GM18520 (cell line): ENCODE measurements around the gene PGAM1.
"Not testable (repeated sequence)": the region's sequence is repeated elsewhere in the genome, so short reads cannot be mapped to it uniquely, and the experiment has no call there.

Experiments used
- ATAC-seq: cut with Tn5 transposase; IDR thresholded peaks from one replicate; pipeline ENCODE4 v1.9.1; 2021; ENCODE audit not compliant: unreplicated experiment

Gene PGAM1

DNA sequence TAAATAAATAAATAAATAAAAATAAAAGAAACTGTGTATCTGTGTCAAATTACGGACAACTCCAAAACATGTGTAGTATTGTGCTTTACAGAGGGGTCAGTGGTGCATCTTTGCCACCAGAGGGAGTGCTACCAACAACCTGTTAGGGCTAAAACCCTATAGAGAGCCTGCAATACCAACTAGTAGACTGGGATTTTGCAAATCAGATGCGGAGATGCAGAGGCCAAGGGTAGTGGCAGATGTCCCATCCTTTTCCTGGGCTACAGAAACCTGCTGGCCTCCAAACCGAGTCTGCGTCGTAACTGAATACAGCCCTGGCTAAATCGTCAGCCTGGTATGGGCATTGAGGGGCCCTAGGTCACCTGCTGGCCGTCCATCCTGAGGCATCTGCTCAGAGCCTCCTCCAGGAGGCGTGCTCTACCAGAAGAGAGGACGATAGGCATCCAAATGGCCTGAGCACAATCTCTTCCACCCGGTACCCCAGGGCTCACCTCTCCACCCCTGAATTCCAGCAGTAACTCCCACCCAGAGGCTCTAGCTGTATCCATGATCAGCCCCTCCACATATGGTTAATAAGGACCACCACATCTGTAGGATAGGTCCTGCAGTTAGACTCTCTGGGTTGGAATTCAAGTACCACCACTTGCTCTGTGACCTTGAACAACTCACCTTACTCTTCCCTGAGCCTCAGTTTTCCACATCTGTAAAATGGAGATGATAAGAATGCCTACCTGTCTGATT is 18.6 kb upstream of the PGAM1 start:
- ATAC-seq = peak; percentile 74

- no peak for ATAC-seq
These were observed 18.1 kb upstream of the PGAM1 start for GRCh38 chr10:97407952-97408248.

- ATAC-seq = no peak
These were observed 17.4 kb upstream of the PGAM1 start for GRCh38 chr10:97408496-97408992.

DNA sequence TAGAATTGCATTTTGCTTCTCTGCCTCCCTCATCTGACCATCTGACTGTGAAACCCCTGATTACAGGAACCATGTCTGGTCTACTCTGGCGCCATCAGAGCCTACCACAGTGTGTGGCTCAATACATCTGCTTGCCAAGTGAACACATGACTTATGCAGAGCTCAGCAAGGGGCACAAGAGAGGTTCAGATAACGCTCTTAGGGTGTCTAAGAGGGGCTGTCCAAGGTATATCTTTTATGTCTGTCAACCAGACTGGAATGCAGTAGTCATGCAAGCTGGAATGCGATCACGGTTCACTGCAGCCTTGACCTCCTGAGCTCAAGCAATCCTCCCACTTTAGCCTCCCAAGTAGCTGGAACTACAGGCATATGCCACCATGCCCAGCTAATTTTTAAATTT is 14.6 kb upstream of the PGAM1 start:
- ATAC-seq = no peak

- ATAC-seq = no peak
These were observed 13.1 kb upstream of the PGAM1 start for GRCh38 chr10:97412891-97413304.

DNA sequence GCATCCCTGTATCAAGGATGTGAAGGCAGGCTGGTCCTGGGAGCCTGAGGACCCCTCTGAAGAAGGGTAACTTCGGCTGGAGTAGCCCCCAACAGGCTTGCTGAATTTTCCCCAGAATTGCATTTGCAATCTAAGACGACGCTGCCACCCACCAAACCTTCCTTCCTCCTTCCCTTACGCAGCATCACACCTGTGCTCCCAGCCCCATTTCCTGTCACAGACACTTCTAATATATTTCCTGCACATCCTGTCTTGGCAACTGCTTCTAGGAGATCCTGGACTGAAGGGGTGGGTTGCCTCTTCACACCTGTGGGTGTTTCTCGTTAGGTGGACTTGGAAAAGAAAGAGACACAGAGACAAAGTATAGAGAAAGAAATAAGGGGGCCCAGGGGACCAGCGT is 9.4 kb upstream of the PGAM1 start:
- no peak for ATAC-seq

DNA sequence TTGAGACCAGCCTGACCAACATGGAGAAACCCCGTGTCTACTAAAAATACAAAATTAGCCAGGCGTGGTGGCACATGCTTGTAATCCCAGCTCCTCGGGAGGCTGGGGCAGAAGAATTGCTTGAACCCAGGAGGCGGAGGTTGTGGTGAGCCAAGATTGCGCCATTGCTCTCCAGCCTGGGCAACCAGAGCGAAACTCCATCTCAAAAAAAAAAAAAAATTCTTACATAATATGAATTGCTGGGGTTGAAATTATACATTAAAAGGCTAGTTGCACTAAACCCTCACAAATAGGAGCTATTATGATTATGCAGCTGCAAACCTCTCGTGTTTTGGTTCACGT is 2.3 kb upstream of the PGAM1 start:
- ATAC-seq = not testable (repeated sequence)

DNA sequence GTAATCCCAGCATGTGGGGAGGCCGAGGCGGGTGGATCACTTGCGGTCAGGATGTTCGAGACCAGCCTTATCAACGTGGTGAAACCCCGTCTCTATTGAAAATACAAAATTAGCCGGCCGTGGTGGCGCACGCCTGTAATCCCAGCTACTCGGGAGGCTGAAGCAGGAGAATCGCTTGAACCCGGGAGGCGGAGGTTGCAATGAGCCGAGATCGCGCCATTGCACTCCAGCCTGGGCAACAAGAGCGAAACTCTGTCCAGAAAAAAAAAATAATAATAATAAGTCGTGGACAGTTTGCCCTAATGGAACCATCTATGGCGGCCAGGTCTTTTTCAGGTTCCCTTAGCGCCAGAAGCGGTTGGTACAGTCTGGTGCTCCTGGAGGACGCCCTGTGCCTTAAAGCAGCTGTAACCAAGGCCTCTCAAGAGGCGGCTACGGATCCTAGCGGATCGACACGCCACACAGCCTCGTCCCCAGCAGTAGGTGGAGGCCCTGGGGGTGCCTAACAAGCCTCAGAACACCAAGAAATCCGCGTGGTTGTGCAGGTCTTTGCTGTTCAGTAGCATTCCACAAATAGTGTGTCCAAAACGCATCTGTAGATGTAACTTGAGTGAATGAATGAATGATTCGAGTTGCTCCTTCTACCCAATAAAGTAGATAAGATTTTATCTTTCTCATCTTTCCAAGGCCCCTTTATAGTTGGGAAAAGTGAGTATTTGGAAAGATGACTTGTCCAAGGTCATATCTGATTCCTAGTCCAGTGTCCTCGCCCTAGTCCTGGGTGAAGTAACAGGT is 982 bp downstream of the PGAM1 start:
- ATAC-seq = no peak

DNA sequence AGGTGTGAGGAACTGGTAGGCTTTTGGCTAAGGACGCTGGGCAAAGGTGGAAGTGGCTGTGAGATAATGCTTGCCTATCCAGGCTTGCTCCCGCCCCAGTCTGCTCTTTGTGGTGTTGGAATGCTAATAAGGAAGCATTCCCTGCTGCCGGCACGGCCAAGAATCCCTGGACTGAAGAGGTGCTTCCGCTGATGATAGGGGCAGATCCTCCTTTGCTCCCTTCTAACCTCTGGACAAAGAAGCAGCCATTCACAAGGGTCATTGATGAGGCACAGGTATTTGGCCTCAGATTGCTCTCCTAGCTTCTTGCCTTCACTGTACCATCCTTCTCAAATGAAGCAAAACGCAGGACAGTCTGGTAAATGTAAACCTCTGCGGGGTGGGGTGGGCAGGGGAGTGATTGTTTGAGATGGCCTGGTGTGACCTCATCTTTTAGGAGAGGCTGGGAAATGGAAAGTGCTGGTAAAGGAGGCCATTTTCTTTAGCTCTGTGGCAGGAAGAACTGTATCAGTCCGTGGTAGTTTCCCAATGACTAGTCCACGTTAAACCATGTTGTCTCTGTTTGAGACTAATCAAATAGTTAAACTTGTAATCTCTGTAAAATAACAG is 1.7 kb downstream of the PGAM1 start:
- ATAC-seq = no peak

DNA sequence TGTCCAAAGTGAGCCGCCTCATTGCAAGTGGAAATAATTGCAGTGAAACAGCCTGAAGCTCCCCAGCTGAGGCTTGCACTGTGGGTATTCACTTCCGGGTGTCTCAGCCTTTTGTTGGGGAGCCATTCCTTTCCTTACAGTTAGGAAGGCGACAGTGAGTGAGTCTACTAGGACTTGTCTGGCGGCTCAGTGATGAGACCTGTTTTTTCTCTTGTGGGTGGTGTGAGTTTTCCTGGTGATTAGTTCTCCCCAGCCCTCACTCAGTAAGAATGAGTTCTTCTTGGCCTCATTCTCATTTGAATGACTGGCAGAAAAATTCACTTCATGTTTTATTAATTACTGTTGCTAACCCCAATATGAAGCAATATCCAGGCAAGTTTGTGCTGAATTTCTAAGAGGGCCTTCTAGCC is 2.6 kb downstream of the PGAM1 start:
- ATAC-seq = no peak

DNA sequence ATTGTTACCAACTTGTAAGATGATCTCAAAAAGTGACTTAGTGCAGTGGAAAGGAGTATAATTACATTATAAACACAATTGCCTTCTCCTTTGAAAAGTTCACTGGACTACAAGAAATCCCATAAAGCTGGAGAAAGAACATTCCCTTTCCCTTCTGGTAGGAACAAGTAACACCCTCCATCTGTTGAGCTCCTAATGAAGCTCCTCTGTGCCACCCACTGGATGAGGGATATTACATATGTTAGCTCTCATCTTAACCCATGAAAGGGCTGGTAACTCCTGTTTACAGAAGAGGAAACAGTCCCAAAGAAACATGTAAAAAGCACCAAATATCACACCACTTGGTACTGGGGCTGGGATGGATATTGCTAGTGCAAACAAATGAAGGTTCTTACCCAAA is 8.1 kb downstream of the PGAM1 start:
- ATAC-seq = no peak

DNA sequence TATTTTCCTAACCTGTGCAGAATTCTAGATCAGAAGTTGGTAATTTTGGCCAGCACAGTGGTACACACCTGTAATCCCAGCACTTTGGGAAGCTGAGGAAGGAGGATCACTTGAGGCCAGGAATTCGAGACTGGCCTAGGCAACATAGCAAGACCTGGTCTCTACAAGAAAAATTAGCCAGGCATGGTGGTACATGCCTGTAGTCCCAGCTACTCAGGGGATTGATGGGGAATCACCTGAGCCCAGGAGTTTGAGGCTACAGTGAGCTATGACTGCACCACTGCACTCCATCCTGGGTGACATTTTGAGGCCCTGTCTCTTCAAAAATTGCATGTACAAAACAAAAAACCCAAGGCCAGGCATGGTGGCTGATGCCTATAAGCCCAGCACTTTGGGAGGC is 8.6 kb downstream of the PGAM1 start:
- ATAC-seq = no peak

DNA sequence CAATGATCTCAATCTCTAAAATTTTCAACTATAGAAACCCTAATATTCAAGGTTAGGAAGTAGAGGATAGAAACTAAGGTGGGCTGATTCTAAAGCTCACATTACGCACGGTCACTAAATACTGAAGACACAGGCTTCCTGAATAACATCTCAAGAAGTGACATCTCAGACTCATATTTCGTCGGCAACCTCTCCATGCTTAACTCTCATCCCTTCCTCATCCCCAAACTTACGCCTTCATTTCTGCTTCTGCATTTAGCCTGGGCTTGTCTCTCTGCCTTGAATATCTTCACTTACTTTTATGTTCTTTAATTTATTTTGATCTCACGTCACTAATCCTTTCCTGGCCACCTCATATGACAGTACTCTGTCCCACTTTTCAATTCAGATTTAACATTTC is 9.2 kb downstream of the PGAM1 start:
- no peak for ATAC-seq

DNA sequence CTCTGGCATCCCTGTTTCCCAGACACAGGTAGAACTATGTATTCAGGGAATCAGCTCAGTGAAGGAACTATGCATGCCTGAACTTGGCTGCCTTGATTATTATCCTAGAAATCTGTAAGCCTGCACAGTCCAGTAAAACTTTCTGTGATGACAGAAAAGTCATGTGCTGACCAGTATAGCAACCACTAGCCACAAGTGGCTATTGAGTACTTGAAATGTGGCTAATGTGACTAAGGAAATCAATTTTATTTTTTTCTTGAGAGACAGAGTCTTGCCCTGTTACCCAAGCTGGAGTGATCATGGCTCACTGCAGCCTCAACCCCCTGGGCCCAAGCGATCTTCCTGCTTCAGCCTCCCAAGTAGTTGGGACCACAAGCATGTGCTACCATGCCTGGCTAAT is 16.3 kb downstream of the PGAM1 start:
- ATAC-seq = no peak

DNA sequence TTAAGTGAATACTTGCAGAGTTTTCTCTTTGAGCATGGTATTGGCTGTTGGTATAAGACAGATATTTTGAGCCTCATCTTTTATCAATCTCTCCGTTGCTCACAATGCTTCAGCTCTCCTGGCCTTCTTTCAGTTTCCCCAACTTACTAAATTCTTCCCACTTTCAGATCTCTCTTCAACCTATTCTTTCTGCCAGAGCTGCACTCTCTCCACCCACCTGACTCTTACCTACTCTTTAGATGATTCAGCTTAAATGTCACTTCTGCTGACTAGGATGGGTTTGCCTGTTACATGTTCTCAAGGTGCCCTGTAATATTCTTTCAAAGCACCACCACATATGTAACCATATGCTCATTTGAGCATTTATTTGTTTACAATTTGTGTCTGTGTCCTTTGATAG is 18.2 kb downstream of the PGAM1 start:
- ATAC-seq = no peak

GRCh38 chr10:97445357-97445721 is 19.3 kb downstream of the PGAM1 start:
- ATAC-seq = no peak

DNA sequence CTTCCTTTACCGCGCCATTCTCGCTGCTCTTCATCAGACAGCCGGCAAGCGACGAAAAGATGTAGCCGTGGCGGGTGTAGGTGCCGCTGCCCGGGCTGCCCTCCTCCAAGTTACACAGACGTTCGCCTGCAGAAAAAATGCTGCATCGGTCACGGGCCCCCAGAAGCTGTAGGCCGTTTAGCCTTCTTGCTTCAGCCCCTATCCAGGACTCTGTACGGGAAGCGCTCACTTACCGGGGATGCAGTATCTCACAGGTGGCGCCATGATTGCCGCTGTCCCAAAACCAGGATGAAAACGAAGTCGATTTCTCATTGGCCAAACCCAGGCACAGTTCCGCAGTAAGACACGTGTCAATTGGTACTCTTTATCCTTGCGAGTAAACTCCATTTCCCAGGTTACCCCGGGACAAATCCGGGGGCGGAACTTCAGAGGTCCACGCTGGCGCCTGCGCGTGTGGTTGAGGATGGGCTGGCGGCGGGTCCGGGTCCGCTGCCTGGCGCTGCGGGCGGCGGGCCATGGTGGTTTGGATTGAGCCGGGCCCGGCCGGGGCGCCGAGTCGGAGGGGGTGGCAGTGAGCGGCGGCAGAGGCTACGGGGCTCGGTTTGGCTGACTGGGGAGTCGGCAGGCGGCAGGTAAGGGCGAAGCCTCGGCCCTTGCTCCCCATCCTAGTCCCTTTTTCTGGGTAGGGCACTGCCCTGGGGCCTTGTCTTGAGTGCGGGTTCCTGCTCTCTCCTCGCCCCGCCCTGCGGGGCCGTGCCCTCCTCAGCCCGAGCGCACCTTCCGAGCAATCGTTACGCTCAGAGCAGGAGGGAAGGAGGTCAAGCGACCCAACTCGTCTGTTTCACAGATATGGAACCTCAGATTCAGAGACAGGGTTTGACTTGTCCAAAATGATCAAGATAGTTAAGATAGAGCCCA is 20.0 kb downstream of the PGAM1 start, which contains the start of the genes EXOSC1 and ZDHHC16:
Gene EXOSC1, minus strand, starts transcription at position 285 of the 918 bp plus-strand sequence. Its CDS starts 21 bp downstream, at position 264.
Gene ZDHHC16, plus strand, starts transcription at position 454 of the 918 bp plus-strand sequence. CDS start 5,501 bp downstream, outside the sequence.
- peak; percentile 96 for ATAC-seq

- no peak for ATAC-seq
These were observed 24.8 kb downstream of the PGAM1 start for GRCh38 chr10:97450828-97451227.

DNA sequence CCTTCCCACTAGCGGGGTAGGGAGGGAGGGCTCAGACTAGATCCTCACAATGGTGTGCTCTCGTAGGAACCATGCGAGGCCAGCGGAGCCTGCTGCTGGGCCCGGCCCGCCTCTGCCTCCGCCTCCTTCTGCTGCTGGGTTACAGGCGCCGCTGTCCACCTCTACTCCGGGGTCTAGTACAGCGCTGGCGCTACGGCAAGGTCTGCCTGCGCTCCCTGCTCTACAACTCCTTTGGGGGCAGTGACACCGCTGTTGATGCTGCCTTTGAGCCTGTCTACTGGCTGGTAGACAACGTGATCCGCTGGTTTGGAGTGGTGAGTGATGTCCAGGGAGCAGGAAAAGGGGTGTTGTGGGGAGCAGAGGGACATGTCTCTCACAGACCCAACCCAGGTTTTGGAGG is 25.6 kb downstream of the PGAM1 start:
- no peak for ATAC-seq

- ATAC-seq = no peak
These were observed 26.4 kb downstream of the PGAM1 start for GRCh38 chr10:97452352-97452751.
